GM10266 (cell line): ENCODE data around the gene ZMIZ1.

Source experiments
- DNase-seq: peaks from one replicate; pipeline ENCODE4 v3.0.0; 2012; ENCODE audit errors: extremely low spot score
- CTCF ChIP-seq: IDR thresholded peaks from 2 replicates; pipeline ENCODE4 v1.5.1; 2012; ENCODE audit warnings: mild to moderate bottlenecking, low read depth; ENCODE audit not compliant: control insufficient read depth, insufficient read depth; ENCODE audit errors: missing control alignments

The ZMIZ1 gene

GRCh38 chr10:79246606-79247275 is 178.0 kb downstream of the ZMIZ1 start:
- no peak for DNase-seq

GRCh38 chr10:79247373-79248137 is 178.8 kb downstream of the ZMIZ1 start:
- no peak for TF ChIP-seq CTCF
- no peak for DNase-seq

More at GRCh38 chr10:79246606-79247275, 178.0 kb downstream of the ZMIZ1 start:
- no peak for TF ChIP-seq CTCF

- no peak for DNase-seq
- TF ChIP-seq CTCF: no peak
These were observed 179.8 kb downstream of the ZMIZ1 start for GRCh38 chr10:79248341-79249185.

- no peak for TF ChIP-seq CTCF
- DNase-seq: peak; percentile 74
These were observed 180.7 kb downstream of the ZMIZ1 start for GRCh38 chr10:79249186-79250121.

- no peak for DNase-seq
- no peak for TF ChIP-seq CTCF
These were observed 181.5 kb downstream of the ZMIZ1 start for GRCh38 chr10:79250259-79250658.

- no peak for DNase-seq
- no peak for TF ChIP-seq CTCF
These were observed 183.7 kb downstream of the ZMIZ1 start for GRCh38 chr10:79252450-79252849.
